GM03348 (cell line): ENCODE results near the gene TOR1AIP2.

Source experiments
- DNase-seq: peaks from one replicate; pipeline ENCODE4 v3.0.0; 2012; ENCODE audit warnings: low spot score

TOR1AIP2 gene

DNA sequence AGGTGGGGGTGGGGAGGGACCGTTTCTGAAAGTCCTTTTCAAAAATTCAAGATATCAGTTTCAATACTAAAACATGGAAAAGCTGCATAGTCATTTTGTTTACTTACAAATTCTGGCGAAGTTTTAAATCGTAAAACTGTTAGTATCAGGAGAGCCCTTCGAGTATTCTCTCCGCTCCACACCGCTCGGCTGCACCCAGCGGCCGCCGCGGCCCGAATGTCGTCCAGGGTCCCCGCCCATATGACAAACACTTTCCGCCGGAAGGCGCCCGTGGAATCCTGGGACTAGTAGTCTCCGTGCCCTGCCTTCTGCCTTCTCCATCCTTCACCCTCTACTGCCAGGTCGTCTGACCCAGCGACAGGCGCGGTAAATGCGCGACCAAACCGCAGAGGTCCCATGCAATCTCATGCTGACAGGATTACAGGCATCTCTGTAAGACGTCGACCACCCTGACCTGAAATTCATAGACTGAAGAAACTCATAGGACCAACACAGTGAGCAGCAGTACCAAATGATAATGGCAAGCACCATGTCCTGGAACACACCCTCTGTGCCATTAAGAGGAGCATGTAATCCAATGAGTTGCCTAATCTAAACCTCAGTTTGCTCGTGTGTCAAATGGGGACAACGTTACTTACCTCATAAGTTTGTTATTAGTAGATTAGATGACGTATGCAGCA, at the start of gene TOR1AIP2:
Gene TOR1AIP2 (minus strand): TSS at position 218 of the 680 bp plus-strand sequence. CDS start 25,138 bp downstream, outside the sequence.
- DNase-seq, result peak; percentile 92

DNA sequence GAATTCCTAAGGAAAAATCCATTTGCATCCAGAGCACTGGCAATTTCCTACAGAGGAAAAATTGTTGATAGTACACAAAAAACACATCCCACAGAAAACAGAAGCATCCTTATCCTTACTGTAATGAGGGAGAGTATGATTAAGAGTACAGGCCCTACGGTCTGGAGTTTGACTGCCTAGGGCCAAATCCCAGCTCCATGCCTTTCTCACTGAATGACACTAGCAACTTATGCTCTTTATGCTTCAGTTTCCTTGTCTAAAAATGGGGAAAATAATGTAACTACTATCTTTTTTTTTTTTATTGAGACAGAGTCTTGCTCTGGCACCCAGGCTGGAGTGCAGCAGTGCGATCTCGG, 49.2 kb upstream of the TOR1AIP2 start:
- DNase-seq, result no peak

DNA sequence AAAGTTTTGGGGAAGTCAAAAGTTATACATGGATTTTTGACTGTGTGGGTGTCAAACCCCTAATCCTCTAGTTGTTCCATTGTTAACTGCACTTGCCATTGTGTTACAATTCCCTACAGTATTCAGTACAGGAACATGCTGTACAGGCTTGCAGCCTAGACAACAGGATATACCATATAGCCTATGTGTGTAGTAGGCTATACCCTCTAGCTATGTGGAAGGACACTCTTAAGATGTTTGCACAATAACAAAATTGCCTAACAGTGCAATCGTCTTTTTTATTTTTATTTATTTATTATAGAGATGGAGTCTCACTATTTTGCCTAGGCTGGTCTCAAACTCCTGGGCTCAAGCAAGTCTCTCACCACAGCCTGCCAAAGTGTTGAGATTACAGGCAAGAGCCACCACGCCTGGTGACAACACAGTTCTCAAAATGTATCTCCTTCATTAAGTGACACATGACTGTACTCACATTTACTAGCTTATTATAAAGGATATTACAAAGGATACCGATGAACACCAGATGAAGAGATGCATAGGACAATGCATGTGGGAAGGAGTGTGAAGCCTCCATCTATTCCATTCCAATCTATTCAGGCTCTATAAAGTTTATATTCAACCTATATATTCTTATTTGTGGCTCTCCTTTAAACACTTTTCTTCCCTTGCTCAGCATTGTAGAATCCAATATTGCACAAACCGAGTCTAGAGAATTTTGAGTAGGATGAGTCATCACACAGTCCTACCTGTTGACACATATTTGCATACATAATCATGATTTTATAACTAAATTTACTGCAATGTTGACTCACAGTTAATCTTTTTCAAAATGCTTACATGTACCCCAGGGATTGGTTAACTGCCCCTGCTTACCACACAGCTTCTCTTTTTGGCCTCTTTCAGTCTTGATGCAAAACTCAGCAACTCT, 48.6 kb upstream of the TOR1AIP2 start:
- peak; percentile 67 for DNase-seq

DNA sequence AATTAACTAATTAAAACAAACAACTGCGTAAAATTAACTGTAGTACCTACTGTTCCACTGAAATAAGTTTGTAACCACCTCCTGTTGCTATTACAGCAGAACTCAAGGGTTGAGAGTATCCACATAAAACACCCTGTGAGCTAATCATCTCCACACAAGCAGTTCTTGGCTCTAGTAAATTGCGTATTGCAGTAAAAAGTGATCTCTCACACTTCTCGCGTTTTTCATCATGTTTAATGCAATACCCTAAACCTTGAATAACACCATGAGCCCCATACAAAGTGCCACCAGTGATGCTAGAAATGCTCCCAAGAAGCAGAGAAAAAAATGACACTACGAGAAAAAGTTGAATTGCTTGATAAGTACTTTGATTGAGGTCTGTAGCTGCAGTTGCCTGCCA, 47.7 kb upstream of the TOR1AIP2 start:
- DNase-seq, result no peak

DNA sequence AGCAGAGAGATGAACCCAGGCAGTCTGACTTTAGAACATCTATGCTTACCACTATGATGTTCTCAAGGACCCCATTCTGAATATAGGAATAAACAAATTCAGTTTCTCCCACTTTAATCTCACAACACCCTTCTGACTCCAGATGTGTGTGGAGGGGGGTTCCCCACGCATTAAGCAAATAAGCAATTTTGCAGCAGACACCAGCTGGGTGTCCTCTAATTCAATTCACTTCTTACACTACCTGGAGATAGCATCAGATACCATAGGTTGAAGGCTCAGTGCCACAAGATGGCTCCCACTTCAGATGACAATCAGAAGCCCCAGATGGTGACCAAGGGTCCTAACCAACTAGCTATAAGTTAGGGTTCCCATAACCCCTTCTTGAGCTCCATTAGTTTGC, 46.7 kb upstream of the TOR1AIP2 start:
- DNase-seq, result no peak

DNA sequence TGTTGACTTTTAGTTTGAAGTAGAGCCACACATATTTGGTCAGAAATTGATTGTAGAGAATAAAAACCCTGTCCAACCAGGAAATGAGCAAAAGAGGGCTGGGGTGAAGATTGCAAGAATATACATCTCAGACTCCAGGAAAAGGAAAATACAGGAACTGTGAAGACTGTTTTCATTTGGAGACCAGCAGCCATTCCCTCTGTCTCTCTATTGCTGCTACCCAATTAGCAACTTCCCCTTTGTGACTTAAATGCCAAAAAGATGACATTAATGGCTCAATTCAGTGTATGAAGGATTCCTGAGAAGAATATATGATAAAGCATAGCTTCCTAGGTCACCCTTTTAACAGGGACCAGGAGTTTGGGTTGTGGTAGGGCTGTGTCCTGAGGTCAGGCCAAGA, 45.4 kb upstream of the TOR1AIP2 start:
- DNase-seq, result no peak

DNA sequence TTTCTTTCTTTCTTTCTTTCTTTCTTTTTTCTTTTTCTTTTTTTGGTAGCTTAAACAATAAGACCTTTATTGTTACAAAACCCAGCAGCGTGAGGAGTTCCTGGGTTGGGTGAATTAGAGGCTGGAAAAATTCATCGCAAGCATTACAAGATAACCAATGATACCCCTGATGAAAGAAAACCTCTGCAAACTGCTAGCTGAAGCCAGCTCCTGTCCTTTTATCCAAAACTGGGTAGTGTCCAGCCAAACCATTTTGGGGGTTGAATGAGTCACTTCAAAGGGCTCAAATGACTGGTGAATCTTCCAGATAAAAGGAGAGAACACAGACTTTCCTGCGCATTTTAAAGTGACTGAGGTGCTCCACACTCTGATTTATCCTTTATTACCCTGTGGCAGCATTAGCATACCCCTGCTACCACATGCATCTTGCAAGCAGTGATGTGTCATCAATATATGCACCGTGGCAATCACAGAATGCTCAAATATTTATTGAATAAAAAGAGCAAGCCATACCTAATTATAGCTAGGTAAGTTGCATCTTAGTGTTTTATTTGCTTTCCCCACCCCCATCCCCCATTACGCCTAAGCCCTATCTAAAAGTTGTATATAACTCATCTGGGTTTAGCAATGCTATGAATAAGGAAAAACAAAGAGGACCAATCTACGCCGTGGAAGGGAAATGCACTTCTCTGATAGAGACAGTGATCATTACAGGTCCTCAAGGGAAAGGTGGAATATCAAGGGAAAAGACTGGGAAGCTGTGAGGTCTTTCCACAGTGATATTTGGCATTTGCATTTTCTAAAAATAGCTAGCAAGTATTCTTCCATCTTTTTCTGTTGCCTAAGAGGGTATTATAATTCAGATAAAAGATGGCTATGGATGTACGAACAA, 44.6 kb upstream of the TOR1AIP2 start:
- no peak for DNase-seq

DNA sequence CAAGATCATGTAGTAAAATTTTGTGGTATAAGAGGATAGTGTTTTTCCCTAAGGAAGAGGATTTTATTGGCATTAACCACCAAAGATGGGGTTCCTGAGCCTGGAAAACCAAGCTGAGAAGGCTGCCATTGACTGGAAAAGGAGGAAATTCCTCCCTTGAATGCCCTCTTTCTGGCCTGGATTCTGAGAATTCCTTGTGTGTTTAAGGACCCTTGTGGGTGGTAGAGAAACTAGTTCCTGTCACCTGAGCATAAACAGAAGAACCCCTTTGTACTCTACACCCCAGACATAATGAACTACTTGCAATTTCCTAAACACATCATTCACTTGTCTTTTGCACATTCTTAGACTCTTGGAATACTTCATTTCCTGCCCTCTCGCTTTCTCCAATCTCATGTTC, 43.9 kb upstream of the TOR1AIP2 start:
- no peak for DNase-seq

DNA sequence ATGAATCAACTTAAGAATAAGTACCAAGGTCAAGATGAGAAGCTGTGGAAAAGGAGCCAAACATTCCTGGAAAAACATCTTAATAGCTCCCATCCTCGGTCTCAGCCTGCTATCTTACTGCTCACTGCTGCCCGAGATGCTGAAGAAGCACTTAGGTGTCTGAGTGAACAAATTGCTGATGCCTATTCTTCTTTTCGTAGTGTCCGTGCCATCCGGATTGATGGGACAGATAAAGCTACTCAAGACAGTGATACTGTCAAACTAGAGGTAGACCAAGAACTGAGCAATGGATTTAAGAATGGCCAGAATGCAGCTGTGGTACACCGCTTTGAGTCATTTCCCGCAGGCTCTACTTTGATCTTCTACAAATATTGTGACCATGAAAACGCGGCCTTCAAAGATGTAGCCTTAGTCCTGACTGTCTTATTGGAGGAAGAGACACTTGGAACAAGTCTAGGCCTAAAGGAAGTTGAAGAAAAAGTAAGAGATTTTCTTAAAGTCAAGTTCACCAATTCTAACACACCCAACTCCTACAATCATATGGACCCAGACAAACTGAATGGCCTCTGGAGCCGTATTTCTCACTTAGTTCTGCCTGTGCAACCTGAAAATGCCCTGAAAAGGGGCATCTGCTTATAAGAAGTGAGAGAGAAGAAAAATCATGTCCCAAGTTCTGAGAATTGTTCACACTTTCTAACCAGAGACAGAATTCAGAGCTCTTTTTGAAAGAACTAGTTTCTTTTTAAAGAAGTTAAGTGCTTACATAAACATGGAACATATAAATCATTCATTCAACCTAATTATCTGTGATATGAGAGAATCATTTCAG, 40.2 kb upstream of the TOR1AIP2 start:
- DNase-seq, result no peak

DNA sequence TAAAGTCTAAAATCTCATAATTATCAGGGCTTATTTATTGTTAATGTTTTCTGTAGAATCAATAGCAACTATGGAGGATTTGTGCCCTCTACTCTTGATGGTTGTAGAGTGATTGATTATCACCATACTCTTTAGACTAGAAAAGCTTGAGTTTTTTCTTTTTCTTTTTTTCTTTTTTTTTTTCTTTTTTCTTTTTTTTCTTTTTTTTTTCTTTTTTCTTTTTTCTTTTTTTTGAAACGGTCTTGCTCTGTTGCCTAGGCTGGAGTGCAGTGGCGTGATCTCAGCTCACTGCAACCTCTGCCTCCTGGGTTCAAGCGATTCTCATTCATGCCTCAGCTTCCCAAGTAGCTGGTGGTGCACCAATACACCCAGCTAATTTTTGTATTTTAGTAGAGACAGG, 34.2 kb upstream of the TOR1AIP2 start:
- DNase-seq, result no peak

DNA sequence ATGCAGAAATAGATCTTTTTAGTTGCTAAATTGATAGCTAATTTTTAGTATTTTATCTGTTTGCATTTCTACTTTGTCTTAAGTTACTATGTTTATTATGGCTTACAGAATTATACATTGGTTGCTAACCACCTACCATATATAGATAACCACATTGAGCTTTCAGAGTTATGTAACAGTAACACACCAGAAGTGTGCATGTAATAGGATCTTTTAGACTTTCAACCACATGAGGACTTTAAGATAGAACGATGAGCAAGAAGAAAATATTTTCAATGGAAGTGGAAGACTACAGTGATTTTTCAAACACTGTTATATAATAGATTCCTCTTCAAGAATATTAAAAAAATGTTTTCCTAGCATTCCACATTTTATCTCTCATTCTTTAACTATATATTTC, 33.3 kb upstream of the TOR1AIP2 start:
- no peak for DNase-seq

DNA sequence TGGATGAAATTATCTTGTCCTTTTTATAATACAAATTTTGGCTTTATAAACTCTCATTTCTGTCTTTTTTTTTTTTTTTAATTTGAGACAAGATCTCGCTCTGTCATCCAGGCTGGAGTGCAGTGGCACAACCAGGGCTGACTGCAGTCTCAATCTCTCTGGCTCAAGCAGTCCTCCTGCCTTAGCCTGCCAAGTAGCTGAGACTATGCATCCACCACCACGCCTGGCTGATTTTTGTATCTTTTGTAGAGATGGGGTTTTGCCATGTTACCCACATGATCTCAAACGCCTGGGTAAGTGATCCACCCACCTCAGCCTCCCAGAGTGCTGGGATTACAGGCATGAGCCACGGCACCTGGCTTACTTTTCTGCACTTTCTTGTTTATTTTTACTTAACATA, 12.0 kb upstream of the TOR1AIP2 start:
- no peak for DNase-seq

DNA sequence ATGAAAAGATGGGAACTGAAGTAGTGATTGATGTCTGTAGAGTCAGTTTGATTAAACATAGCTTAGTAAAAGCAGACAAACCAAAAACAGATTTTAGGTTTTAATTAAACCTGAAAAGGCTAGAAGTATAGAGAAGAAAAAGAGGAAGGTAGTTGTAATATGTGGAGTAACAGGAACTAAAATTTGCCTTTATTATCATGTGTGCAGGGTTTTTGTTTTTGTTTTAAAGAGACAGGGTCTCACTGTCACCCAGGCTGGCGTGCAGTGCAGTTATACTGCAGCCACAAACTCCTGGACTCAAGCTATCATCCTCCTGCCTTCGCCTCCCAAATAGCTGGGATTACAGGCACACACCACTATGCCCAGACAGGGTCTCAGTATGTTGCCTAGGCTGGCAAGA, 10.5 kb upstream of the TOR1AIP2 start:
- no peak for DNase-seq

DNA sequence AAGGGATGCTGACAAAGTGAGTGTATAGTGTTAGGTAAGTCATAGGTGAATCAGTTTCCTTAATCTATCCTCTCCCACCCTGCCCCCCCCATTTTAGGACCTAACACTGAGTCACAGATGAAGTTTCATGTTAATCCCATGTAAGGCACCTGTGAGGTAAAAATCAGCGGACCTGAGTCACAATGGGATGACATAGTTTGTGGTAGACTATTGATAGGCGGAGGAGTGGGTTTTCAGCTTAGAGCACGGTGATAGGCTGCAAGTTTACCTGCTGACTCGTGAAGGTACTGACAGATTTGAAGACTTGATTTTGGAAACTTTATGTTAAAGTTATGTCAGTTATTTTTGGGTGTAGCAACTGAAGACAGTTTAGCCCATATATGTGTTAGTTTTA, 6.1 kb upstream of the TOR1AIP2 start:
- no peak for DNase-seq

DNA sequence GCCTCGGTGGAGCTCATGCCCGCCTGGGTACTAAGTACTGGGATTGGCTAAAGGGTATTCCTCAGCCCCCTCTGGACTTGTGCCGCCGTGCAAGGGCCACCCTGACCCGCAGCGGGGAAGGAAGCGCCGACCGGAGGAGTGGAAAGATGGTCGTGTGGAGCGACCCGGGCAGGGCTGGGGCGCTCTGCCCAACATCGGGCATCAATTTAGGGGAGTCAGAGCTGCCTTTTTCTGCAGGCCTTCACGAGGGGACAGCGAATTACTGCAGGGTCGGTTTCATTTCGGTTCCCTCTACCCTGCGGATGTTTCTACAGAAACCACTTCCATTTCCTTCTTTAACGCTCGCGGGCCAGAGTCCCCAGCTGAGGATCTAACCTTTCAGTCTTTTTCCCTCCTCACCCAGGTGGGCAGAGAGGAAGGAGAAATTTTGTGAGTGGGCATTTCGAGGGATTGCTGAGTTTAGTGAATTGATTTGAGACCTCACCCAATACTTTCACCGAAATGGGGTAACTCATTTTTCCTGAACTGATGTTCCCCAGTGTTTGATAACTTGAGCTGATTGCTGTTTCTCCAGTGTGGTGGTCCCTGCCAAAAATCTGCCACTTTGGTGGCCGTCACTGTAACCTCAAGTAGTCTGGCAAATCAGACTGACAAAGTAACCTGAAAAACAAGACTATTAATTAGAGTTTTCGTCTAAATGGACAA, 5.6 kb upstream of the TOR1AIP2 start:
- DNase-seq, result peak; percentile 53

DNA sequence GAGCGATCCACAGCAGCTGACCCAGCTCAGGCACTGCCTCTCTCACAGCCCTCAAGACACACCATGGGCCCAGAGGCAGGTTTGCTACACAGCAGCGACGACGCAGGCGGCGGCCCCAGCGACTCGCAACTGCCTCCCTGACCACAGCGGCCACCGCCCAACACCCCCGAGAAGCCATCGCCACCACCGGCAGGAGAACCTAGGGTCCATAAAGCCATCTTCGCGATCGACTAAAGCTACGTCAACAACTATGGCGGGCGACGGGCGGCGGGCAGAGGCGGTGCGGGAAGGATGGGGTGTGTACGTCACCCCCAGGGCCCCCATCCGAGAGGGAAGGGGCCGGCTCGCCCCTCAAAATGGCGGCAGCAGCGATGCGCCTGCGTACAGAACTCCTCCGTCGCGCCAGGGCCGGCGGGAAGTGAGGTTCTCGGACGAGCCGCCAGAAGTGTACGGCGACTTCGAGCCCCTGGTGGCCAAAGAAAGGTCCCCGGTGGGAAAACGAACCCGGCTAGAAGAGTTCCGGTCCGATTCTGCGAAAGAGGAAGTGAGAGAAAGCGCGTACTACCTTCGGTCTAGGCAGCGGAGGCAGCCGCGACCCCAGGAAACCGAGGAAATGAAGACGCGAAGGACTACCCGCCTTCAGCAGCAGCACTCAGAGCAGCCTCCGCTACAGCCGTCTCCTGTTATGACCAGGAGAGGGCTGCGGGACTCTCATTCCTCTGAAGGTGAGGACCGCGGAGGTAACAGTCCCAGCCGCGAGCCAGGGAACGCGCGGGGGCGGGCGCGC, 4.8 kb upstream of the TOR1AIP2 start, which contains the start of gene TOR1AIP1:
Gene TOR1AIP1 (plus strand): TSS at position 33 of the 787 bp plus-strand sequence. CDS start 218 bp downstream, at position 251.
- peak; percentile 97 for DNase-seq

DNA sequence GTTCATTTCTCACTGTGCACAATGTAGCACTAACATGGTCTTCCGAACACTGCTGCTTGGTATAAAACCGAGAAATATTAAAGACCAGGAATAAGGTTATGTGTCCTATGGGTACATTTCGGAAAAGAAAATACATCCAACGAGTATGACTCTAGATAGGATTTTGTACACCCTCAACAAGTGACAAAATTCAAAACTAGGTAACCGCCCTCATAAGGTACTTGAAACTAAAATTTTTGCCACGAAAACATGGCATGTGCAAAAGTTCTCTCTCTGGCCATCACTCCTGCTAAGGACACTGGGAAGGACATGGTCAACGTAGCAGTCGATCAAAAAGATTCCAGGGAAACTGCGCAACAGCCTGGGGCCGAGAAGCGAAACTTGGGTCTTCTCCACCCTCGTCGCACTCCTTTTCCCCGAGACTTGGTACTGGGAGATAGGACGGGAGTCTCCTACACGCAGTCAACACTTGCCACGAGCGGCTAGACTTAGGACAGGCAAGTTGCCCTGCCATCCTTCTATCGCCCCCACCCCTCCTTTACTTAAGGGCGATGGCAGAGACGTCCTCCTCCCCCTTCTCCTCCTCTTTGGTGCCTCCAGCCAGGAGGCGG, 4.1 kb upstream of the TOR1AIP2 start:
- DNase-seq, result peak; percentile 92

DNA sequence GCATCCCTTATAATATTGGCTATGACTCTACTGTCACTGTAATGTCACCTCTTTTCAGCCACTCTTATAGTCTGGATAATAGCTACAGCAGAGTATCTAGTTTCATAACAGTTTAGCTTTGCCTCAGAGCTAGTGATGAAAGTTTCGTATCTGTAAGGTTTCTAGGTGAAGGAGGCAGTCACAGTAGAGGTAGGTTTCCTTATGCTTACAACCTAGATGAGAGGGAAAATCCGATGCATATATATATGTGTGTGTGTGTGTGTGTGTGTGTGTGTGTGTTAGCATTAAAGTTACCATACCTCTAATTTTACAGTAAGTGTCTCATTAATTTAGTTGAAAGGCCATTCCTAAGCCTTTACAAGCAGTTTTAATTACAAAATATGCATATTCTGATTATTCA, 2.2 kb upstream of the TOR1AIP2 start:
- DNase-seq, result no peak

DNA sequence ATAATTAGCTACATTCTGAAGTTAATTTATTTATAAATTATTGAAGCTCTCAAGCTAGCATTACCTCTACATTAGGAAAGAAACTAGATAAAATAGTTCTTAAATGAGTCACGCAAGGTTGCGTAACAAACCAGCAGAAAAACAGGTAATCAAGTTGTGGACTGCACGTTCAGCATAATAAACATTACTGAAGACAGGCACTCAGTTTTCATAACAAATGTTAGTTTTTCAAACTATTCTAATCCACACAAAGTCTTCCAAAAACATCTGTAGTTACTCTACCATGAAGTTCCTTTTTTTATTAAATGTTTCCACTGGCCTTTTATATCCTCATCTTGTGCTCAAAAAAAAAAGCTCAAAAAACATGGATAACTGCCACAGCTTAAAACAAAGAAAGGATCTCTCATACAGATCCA, 1.3 kb downstream of the TOR1AIP2 start:
- no peak for DNase-seq
